Vagina (tissue), 2 donors: ENCODE results near the gene BMS1. TPM values are rescaled to one million over a fixed set of nuclear protein-coding genes. Genes with fewer than 3 reads are reported as not detected.
A peak's percentile ranks its signal among the peaks of the same experiment; 100 is the strongest.

Experiments used
- DNase-seq, 2 donors: peaks; one replicate each; pipeline ENCODE4 v3.0.0-alpha.2; 2017; ENCODE audit errors: extremely low spot score in 2 of 2
- H3K27ac ChIP-seq: fragments of 200-600 bp; sonication (generic); one replicate; pipeline ENCODE4 v1.5.1; 2019
- H3K27me3 ChIP-seq: fragments of 200-600 bp; sonication (generic); one replicate; pipeline ENCODE4 v1.5.1; 2019
- H3K36me3 ChIP-seq, 2 donors: fragments of 200-600 bp; sonication (generic); one replicate each; pipeline ENCODE4 v1.5.1; 2017 to 2019
- H3K4me1 ChIP-seq: fragments of 200-600 bp; sonication (generic); one replicate; pipeline ENCODE4 v1.5.1; 2019
- H3K4me3 ChIP-seq, 2 donors: fragments of 200-600 bp; sonication (generic); 1 replicate in 1 of 2; 2 replicates in 1 of 2; pipeline ENCODE4 v1.5.1; 2016 to 2019
- H3K9me3 ChIP-seq: fragments of 200-600 bp; sonication (generic); one replicate; pipeline ENCODE4 v1.5.1; 2019
- CTCF ChIP-seq, 3 experiments: fragments of 450-650 bp in 2 of 3; fragments of 200-600 bp in 1 of 3; sonication (generic) in 1 of 3; IDR thresholded peaks; one replicate each; pipeline ENCODE4 v1.5.1; 2017 to 2019; ENCODE audit warnings: antibody characterized with exemption in 3 of 3, mild to moderate bottlenecking in 2 of 3, moderate library complexity in 2 of 3
- POLR2A ChIP-seq, 2 donors: fragments of 450-650 bp; IDR thresholded peaks; one replicate each; pipeline ENCODE4 v1.6.1; 2017; ENCODE audit warnings: antibody characterized with exemption in 2 of 2, mild to moderate bottlenecking in 2 of 2, moderate library complexity in 2 of 2
- POLR2AphosphoS5 ChIP-seq, 2 donors: sonication (generic); formaldehyde crosslinking; IDR thresholded peaks; one replicate each; pipeline ENCODE4 v1.9.0; 2017; ENCODE audit warnings: antibody characterized with exemption in 2 of 2, mild to moderate bottlenecking in 2 of 2, low read depth in 1 of 2; ENCODE audit not compliant: insufficient read depth in 1 of 2
- intact Hi-C: fragments of 100-400 bp; cut with DNase I; formaldehyde crosslinking; loops from one replicate; pipeline ENCODE4 v1.15.1; 2023
- total RNA-seq: library from RNA; depleted of rRNA; stranded (reverse); fragments of >200 nt; gene quantifications from one replicate; pipeline ENCODE4 v1.2.3, GENCODE V29; 2016

Gene BMS1
- total RNA-seq, 1 donor from 2014 or later = 12.0 TPM

- DNase-seq = no peak
- TF ChIP-seq POLR2A (IDR thresholded peaks at IDR 0.05) = no peak
- TF ChIP-seq CTCF (IDR thresholded peaks at IDR 0.05) = no peak
- TF ChIP-seq POLR2AphosphoS5 (IDR thresholded peaks at IDR 0.05; ENCODE audit: insufficient read depth in 1 of 2, low read depth in 1 of 2) = no peak
- H3K4me1 ChIP-seq = no peaks in the 10 kb centered on the region
- intact Hi-C loops = no loop called here
- no peaks in the 10 kb centered on the region for H3K27me3 ChIP-seq
- H3K27ac ChIP-seq = no peak overlapping the region
- no peaks in the 10 kb centered on the region for H3K9me3 ChIP-seq
- no peaks in the 10 kb centered on the region for H3K36me3 ChIP-seq
- no peak overlapping the region for H3K4me3 ChIP-seq
Measured at GRCh38 chr10:42768581-42769152, 13.9 kb upstream of the BMS1 start.

GRCh38 chr10:42769173-42769572 lies 13.4 kb upstream of the BMS1 start:
- no peak for DNase-seq
- H3K36me3 ChIP-seq = no peaks in the 10 kb centered on the region
- TF ChIP-seq POLR2AphosphoS5 (IDR thresholded peaks at IDR 0.05; ENCODE audit: insufficient read depth in 1 of 2, low read depth in 1 of 2) (no peak), POLR2A (IDR thresholded peaks at IDR 0.05) (no peak), CTCF (IDR thresholded peaks at IDR 0.05) (no peak)
- no peak overlapping the region for H3K27ac ChIP-seq
- H3K9me3 ChIP-seq = no peaks in the 10 kb centered on the region
- no peak overlapping the region for H3K4me3 ChIP-seq
- no peaks in the 10 kb centered on the region for H3K27me3 ChIP-seq
- intact Hi-C loops = no loop called here
- no peaks in the 10 kb centered on the region for H3K4me1 ChIP-seq

GRCh38 chr10:42769673-42770072 lies 12.9 kb upstream of the BMS1 start:
- Histone ChIP-seq H3K36me3 (no peaks in the 10 kb centered on the region), H3K4me1 (no peaks in the 10 kb centered on the region), H3K4me3 (no peak overlapping the region), H3K9me3 (no peaks in the 10 kb centered on the region), H3K27me3 (no peaks in the 10 kb centered on the region), H3K27ac (no peak overlapping the region)
- intact Hi-C loops = no loop called here
- peak in 1 of 2 donors; percentile 65 for DNase-seq
- TF ChIP-seq POLR2AphosphoS5 (IDR thresholded peaks at IDR 0.05; ENCODE audit: insufficient read depth in 1 of 2, low read depth in 1 of 2) (no peak), POLR2A (IDR thresholded peaks at IDR 0.05) (no peak), CTCF (IDR thresholded peaks at IDR 0.05) (no peak)

- no peak for TF ChIP-seq POLR2A (IDR thresholded peaks at IDR 0.05)
- no peak for TF ChIP-seq CTCF (IDR thresholded peaks at IDR 0.05)
- TF ChIP-seq POLR2AphosphoS5 (IDR thresholded peaks at IDR 0.05; ENCODE audit: insufficient read depth in 1 of 2, low read depth in 1 of 2) = no peak
- intact Hi-C loops = no loop called here
- no peaks in the 10 kb centered on the region for H3K9me3 ChIP-seq
- H3K27me3 ChIP-seq = no peaks in the 10 kb centered on the region
- H3K36me3 ChIP-seq = no peaks in the 10 kb centered on the region
- H3K4me1 ChIP-seq = peaks cover 3% of the 10 kb centered on the region
- no peak for DNase-seq
- no peak overlapping the region for H3K27ac ChIP-seq
- no peak overlapping the region for H3K4me3 ChIP-seq
Measured at GRCh38 chr10:42776681-42777080, 5.9 kb upstream of the BMS1 start.

GRCh38 chr10:42780456-42780855 lies 2.1 kb upstream of the BMS1 start:
- intact Hi-C loops = no loop called here
- H3K27ac ChIP-seq = no peak overlapping the region
- DNase-seq = no peak
- no peaks in the 10 kb centered on the region for H3K27me3 ChIP-seq
- TF ChIP-seq POLR2A (IDR thresholded peaks at IDR 0.05) = no peak
- H3K4me3 ChIP-seq = no peak overlapping the region
- H3K9me3 ChIP-seq = no peaks in the 10 kb centered on the region
- H3K36me3 ChIP-seq = peaks cover 0 to 11% of the 10 kb centered on the region in 2 donors
- H3K4me1 ChIP-seq = peaks cover 16% of the 10 kb centered on the region
